Ovary (tissue), 9 donors: ENCODE measurements around the gene ANKRD31. TPM values are rescaled to one million over a fixed set of nuclear protein-coding genes. Genes with fewer than 3 reads are reported as not detected.
"Not testable (repeated sequence)": the region's sequence is repeated elsewhere in the genome, so short reads cannot be mapped to it uniquely, and the experiment has no call there.

Experiments used
- DNase-seq, 5 donors: peaks; one replicate each; pipeline ENCODE4 v3.0.0-alpha.2; 2019 to 2020
- H3K27ac ChIP-seq, 2 donors: fragments of 200-600 bp; one replicate each; pipeline versions ENCODE4 v1.5.1 to v1.8.0; 2019 to 2022
- H3K27me3 ChIP-seq: fragments of 200-600 bp; one replicate; pipeline ENCODE4 v1.8.0; 2022
- H3K36me3 ChIP-seq: fragments of 200-600 bp; sonication (generic); one replicate; pipeline ENCODE4 v1.5.1; 2019
- H3K4me1 ChIP-seq: one replicate; pipeline ENCODE4 v1.8.1; 2013; ENCODE audit warnings: mild to moderate bottlenecking, moderate library complexity; ENCODE audit not compliant: insufficient read depth
- H3K4me3 ChIP-seq: fragments of 200-600 bp; sonication (generic); one replicate; pipeline ENCODE4 v1.5.1; 2017
- H3K9me3 ChIP-seq, 2 donors: fragments of 200-600 bp in 1 of 2; sonication (generic) in 1 of 2; one replicate each; pipeline versions ENCODE4 v1.5.1 to v1.8.1; 2013 to 2019; ENCODE audit warnings: mild to moderate bottlenecking in 1 of 2, moderate library complexity in 1 of 2
- EP300 ChIP-seq: sonication (generic); formaldehyde crosslinking; IDR thresholded peaks from one replicate; pipeline ENCODE4 v1.6.1; 2017; ENCODE audit warnings: antibody characterized with exemption
- POLR2A ChIP-seq: fragments of 450-650 bp; IDR thresholded peaks from one replicate; pipeline ENCODE4 v1.6.1; 2017; ENCODE audit warnings: antibody characterized with exemption, mild to moderate bottlenecking, moderate library complexity
- WGBS, 3 donors: extraction: QIAGEN DNeasy Blood & Tissue Kit in 1 of 3; methylation state at CpG; one replicate each; pipeline versions ENCODE4 v1.1.5 to v1.1.7; 2013 to 2017; 5-methylcytosine and 5-hydroxymethylcytosine counted together
- intact Hi-C, 4 donors: fragments of 100-400 bp; cut with DNase I; formaldehyde crosslinking; loops; one replicate each; pipeline versions ENCODE4 v1.11.0 to v1.15.1; 2022 to 2023
- polyA plus RNA-seq, 2 donors: library from polyadenylated mRNA; stranded (reverse); fragments of 200-250 nt in 1 of 2; fragments of 350-450 nt in 1 of 2; fragmentation: Illumina TruSeq in 1 of 2; extraction: RNeasy Lipid Tissue Mini Kit (QIAGEN cat#74804) in 1 of 2; gene quantifications; one replicate each; pipeline ENCODE4 v1.2.3, GENCODE V29; 2013 to 2014
- total RNA-seq, 7 donors: library from RNA; depleted of rRNA in 2 of 7; stranded (reverse); fragments of >200 nt in 2 of 7; fragmentation: NEBNext Ultra II Directional in 3 of 7; extraction: Animal tissue kit (Norgen Biotek cat#: 25700) in 3 of 7; gene quantifications; one replicate each; pipeline versions ENCODE4 v1.1.0 to v1.2.4, GENCODE V29; 2016 to 2023
- TF ChIP-seq, protein P1 (sequence below), 3 donors: fragments of 450-650 bp in 2 of 3; fragments of 200-600 bp in 1 of 3; IDR thresholded peaks; one replicate each; pipeline versions ENCODE4 v1.5.1 to v1.8.0; 2016 to 2022; ENCODE audit warnings: antibody characterized with exemption in 3 of 3, mild to moderate bottlenecking in 1 of 3
- donor health status: DM: no; HTN: no; CAD: no; lungs with moderate emphysema.
- donor health status: DM: no; HTN: no; CAD: no.
- donor health status: Bipolar disorder and iron deficiency.
- donor health status: DM: yes; HTN: yes; CAD: no.
- donor health status: DM: no; HTN: no; CAD: no.
- donor health status: DM: yes; HTN: yes; CAD: no.

ANKRD31 gene
- total and polyA plus RNA-seq, 9 donors: 0.11 to 0.55 (median 0.36) TPM

DNA sequence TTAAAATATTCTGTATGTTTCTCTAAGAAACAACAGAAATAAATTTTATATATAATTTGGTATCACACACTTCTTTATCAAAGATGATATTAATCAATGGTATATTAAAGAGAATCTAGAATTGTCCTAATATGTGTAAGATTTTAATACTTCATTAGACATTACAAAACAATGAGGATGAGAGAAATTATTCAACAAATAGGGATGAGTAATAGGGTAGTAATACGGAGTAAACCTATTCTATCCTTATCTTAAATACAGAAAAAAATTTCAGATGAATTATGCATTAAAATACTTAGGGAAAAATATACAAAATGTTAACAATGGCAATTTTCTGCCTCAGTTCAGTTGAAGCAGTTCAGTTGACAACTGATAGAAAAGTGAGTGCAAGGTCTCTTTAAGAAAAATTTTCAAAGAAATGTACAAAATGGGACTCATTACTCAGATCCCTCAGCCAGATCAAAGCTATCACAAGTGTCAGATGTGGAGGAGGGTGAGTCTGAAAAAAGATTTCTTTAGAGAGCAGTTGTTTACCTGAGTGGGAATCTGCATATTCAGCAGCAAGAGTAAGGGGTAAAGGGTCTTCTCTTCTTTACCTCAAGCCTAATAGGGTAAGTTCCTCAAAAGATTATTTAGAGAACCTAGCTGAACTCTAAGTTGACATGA, 127.6 kb downstream of the ANKRD31 start:
- intact Hi-C loops: no loop called here
- DNase-seq: no peak
- no peak overlapping the region for H3K27ac ChIP-seq
- no peak overlapping the region for H3K4me3 ChIP-seq
- no peaks in the 10 kb centered on the region for H3K27me3 ChIP-seq
- no peaks in the 10 kb centered on the region for H3K36me3 ChIP-seq
- H3K4me1 ChIP-seq: no peaks in the 10 kb centered on the region
- H3K9me3 ChIP-seq: no peaks in the 10 kb centered on the region
- WGBS, 3 donors: 58 to 73% (median 71%) methylated on average over 1 of the region's 1 CpG
- TF ChIP-seq, protein P1, sequence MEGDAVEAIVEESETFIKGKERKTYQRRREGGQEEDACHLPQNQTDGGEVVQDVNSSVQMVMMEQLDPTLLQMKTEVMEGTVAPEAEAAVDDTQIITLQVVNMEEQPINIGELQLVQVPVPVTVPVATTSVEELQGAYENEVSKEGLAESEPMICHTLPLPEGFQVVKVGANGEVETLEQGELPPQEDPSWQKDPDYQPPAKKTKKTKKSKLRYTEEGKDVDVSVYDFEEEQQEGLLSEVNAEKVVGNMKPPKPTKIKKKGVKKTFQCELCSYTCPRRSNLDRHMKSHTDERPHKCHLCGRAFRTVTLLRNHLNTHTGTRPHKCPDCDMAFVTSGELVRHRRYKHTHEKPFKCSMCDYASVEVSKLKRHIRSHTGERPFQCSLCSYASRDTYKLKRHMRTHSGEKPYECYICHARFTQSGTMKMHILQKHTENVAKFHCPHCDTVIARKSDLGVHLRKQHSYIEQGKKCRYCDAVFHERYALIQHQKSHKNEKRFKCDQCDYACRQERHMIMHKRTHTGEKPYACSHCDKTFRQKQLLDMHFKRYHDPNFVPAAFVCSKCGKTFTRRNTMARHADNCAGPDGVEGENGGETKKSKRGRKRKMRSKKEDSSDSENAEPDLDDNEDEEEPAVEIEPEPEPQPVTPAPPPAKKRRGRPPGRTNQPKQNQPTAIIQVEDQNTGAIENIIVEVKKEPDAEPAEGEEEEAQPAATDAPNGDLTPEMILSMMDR (IDR thresholded peaks at IDR 0.05): no peak
- TF ChIP-seq EP300 (no peak), POLR2A (no peak)

DNA sequence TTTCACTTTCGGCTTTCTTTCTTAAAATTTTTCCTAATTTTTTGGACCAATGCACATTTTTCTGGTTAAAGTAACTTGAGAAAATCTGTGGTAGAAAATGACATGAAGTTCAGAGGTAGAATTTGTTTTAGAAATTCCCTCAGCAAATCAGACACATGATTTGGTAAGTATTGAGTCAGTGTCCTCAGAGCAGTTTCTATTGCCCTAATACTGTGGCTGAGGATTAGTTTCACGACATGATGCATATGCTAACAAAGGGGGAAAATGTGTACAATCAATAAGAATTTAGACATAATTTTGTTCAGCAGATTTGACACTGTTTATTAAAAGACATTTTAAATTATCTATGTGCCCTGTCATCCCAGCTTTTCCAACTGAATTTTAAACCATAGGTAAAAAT, 128.2 kb downstream of the ANKRD31 start:
- intact Hi-C loops: no loop called here
- Histone ChIP-seq H3K27ac (no peak overlapping the region), H3K9me3 (no peaks in the 10 kb centered on the region), H3K27me3 (no peaks in the 10 kb centered on the region), H3K36me3 (no peaks in the 10 kb centered on the region), H3K4me1 (no peaks in the 10 kb centered on the region), H3K4me3 (no peak overlapping the region)
- TF ChIP-seq EP300 (no peak), POLR2A (no peak)
- TF ChIP-seq, protein P1 (IDR thresholded peaks at IDR 0.05): no peak
- 69 to 77% (median 72%) methylated on average over 2 of the region's 2 CpGs for WGBS, 3 donors
- no peak for DNase-seq

DNA sequence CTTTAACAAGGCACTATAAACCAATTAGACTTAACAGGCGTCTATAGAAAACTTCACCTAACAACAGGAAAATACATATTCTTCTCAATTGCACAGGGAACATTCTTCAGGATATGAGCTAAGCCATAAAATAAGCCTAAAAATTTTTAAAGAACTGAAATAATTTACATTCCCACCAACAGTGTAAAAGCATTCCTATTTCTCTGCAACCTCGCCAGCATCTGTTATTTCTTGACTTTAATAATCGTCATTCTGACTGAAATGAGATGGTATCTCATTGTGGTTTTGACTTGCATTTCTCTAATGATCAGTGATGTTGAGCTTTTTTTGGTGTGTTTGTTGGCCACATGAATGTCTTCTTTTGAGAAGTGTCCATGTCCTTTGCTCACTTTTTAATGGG, 140.7 kb downstream of the ANKRD31 start:
- intact Hi-C loops, H3K9me3 ChIP-seq, H3K27me3 ChIP-seq, DNase-seq, H3K4me1 ChIP-seq, H3K27ac ChIP-seq, H3K4me3 ChIP-seq, H3K36me3 ChIP-seq: not testable (repeated sequence)
- WGBS, 3 donors: 58 to 67% (median 64%) methylated on average over 3 of the region's 3 CpGs

DNA sequence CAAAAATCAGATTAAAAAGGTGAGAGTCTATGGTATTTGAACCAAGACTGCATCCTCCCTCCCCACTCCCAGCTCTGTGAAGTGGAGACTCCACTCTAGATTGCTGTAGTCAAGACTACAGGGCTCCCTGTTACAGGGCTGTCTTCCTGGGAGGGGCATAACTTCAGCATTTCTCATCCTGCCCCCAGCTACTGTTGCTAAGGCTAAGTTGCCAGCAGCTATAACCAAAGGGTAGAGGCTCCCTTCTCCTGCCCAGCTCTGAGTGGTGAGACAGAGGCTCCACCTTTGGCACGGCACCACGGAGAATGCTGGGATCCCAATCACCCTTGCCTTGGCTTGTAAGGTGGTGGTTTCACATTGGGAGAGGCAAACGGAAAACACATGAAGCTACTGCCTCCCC, 145.1 kb downstream of the ANKRD31 start:
- WGBS, 3 donors: 59 to 83% (median 73%) methylated on average over 3 of the region's 3 CpGs
- TF ChIP-seq POLR2A (no peak), EP300 (no peak)
- TF ChIP-seq, protein P1 (IDR thresholded peaks at IDR 0.05): no peak
- intact Hi-C loops: no loop called here

DNA sequence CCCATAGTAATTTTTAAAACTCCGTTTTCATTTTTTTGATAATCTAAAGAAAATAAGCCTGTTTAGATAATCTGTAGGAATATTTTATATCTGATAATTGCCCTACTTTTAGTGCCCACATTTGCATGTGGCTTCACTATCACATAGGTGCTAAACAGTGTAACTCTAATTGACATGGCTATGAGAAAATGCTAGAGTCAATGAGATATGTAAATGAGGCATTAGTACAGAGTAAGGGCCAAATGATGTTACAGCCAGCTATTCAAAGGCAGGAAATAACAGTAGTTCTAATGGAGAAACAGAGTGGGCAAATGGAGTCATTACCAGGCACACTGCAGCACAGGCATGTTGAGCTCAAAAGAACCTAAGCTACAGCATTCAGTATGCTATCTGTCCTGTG, 147.0 kb downstream of the ANKRD31 start:
- WGBS, 3 donors: 74 to 81% (median 75%) methylated on average over 1 of the region's 1 CpG
- TF ChIP-seq, protein P1 (IDR thresholded peaks at IDR 0.05): no peak
- TF ChIP-seq POLR2A (no peak), EP300 (no peak)
- Histone ChIP-seq H3K4me1 (no peaks in the 10 kb centered on the region), H3K27ac (no peak overlapping the region), H3K4me3 (no peak overlapping the region), H3K9me3 (peaks cover 0 to 4% of the 10 kb centered on the region in 2 donors), H3K36me3 (no peaks in the 10 kb centered on the region), H3K27me3 (no peaks in the 10 kb centered on the region)
- DNase-seq: no peak
- intact Hi-C loops: no loop called here

More for the DNA sequence above, 145.1 kb downstream of the ANKRD31 start:
- Histone ChIP-seq H3K4me3 (no peak overlapping the region), H3K9me3 (peaks cover 0 to 4% of the 10 kb centered on the region in 2 donors), H3K27ac (no peak overlapping the region), H3K27me3 (no peaks in the 10 kb centered on the region), H3K36me3 (no peaks in the 10 kb centered on the region), H3K4me1 (no peaks in the 10 kb centered on the region)
- no peak for DNase-seq
